ENCODE results near the gene NELL2.

NELL2 gene

DNA sequence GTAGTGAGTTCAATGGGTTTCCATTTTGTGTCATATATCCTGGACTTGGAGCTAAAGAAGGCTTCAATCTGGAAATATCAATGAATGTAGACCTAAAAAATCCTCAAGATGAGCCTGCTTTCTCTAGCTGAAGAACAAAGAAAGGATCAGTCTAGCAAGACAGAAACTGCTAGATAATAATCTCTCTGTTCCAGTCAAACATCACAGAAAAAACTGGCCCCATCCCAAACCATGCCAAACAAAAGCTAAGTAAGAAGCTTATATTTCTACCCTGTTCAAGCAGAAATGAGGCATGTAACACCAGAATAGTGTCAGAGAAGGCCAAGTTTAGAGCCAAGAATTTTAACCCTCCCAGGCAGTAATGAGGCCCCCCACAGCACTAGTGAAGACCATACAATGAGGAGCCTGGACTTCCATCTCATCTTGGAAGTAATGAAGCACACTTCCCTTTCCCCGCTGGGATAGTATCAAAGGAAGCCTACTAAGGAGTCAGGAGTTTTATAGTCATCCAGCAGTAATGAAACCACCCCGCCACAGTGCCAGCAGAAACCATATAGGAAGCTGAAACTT is 95.8 kb downstream of the NELL2 start:
- no peaks in the 10 kb centered on the region for H3K79me2 ChIP-seq (ENCODE audit: control insufficient read depth, low read length)
- H3K9me3 ChIP-seq (ENCODE audit: control insufficient read depth, insufficient read depth, low read length) = no peaks in the 10 kb centered on the region
- no peaks in the 10 kb centered on the region for H3K9me2 ChIP-seq (replicated peaks; ENCODE audit: control insufficient read depth, low read length)
- no peaks in the 10 kb centered on the region for H3K36me3 ChIP-seq (ENCODE audit: control insufficient read depth, low read length)
- no peaks in the 10 kb centered on the region for H3K4me1 ChIP-seq (ENCODE audit: control insufficient read depth, low read length)
- TF ChIP-seq EZH2phosphoT487 (IDR thresholded peaks at IDR 0.05; ENCODE audit: borderline replicate concordance, low read length) = no peak
- TF ChIP-seq, protein P1, sequence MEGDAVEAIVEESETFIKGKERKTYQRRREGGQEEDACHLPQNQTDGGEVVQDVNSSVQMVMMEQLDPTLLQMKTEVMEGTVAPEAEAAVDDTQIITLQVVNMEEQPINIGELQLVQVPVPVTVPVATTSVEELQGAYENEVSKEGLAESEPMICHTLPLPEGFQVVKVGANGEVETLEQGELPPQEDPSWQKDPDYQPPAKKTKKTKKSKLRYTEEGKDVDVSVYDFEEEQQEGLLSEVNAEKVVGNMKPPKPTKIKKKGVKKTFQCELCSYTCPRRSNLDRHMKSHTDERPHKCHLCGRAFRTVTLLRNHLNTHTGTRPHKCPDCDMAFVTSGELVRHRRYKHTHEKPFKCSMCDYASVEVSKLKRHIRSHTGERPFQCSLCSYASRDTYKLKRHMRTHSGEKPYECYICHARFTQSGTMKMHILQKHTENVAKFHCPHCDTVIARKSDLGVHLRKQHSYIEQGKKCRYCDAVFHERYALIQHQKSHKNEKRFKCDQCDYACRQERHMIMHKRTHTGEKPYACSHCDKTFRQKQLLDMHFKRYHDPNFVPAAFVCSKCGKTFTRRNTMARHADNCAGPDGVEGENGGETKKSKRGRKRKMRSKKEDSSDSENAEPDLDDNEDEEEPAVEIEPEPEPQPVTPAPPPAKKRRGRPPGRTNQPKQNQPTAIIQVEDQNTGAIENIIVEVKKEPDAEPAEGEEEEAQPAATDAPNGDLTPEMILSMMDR (IDR thresholded peaks at IDR 0.05; ENCODE audit: low read depth, low read length, poor library complexity, severe bottlenecking) = no peak
- no peak overlapping the region for H3K27ac ChIP-seq (ENCODE audit: low read depth, low read length)
- no peak overlapping the region for H3K4me2 ChIP-seq (ENCODE audit: low read length)
- no peaks in the 10 kb centered on the region for H4K20me1 ChIP-seq (ENCODE audit: control insufficient read depth, insufficient read depth, low read depth, low read length)
- no peaks in the 10 kb centered on the region for H3F3A ChIP-seq (ENCODE audit: control insufficient read depth, insufficient read depth)
- H3K4me3 ChIP-seq (ENCODE audit: low read length) = no peak overlapping the region
- no peaks in the 10 kb centered on the region for H3K27me3 ChIP-seq (ENCODE audit: control insufficient read depth, low read length)

DNA sequence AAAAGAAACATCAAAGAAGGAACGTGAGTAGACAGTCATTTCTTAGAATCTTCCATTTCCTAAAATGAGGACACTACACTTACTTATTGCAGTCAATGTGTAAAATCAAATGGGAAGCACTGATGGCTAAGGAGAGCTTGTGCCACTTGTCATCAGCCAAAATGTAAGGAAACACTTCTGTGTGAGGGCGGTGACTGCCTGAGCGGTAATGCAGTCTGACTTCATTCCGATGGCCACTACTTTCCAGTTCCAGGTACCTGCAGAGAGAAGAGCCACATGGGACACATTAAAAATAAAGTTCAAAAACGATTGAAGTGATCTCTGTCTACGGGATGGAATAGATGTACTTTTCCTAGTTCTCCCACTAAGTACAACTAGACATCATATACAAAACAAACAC is 96.3 kb downstream of the NELL2 start:
- H3K9me2 ChIP-seq (replicated peaks; ENCODE audit: control insufficient read depth, low read length) = no peaks in the 10 kb centered on the region
- H3K9me3 ChIP-seq (ENCODE audit: control insufficient read depth, insufficient read depth, low read length) = no peaks in the 10 kb centered on the region
- no peaks in the 10 kb centered on the region for H3K79me2 ChIP-seq (ENCODE audit: control insufficient read depth, low read length)
- no peak overlapping the region for H3K4me2 ChIP-seq (ENCODE audit: low read length)
- H3K36me3 ChIP-seq (ENCODE audit: control insufficient read depth, low read length) = no peaks in the 10 kb centered on the region
- no peak overlapping the region for H3K4me3 ChIP-seq (ENCODE audit: low read length)
- no peak for TF ChIP-seq EZH2phosphoT487 (IDR thresholded peaks at IDR 0.05; ENCODE audit: borderline replicate concordance, low read length)
- TF ChIP-seq, protein P1 (IDR thresholded peaks at IDR 0.05; ENCODE audit: low read depth, low read length, poor library complexity, severe bottlenecking) = no peak
- no peaks in the 10 kb centered on the region for H4K20me1 ChIP-seq (ENCODE audit: control insufficient read depth, insufficient read depth, low read depth, low read length)
- no peaks in the 10 kb centered on the region for H3F3A ChIP-seq (ENCODE audit: control insufficient read depth, insufficient read depth)
- no peak overlapping the region for H3K27ac ChIP-seq (ENCODE audit: low read depth, low read length)
- H3K27me3 ChIP-seq (ENCODE audit: control insufficient read depth, low read length) = no peaks in the 10 kb centered on the region
- H3K4me1 ChIP-seq (ENCODE audit: control insufficient read depth, low read length) = no peaks in the 10 kb centered on the region

DNA sequence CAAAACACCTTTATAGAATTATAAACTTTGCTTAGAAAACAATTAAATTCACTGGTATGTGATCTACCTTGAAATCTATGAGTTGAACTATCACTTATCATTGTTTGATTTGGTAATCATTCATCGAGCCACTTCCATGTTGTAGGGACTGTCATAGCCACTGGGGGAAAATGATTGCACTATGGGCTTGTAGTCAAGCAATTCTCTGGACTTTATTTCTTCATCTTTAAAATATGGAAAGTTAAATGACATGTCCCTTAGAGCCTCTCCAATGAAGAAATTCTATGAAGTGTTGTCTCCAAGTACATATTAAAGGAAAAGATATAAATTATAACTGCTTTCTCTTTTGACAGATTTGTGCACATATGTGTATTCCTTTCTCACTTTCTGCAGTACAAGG is 97.3 kb downstream of the NELL2 start:
- Histone ChIP-seq H3K4me3 (ENCODE audit: low read length) (no peak overlapping the region), H3K79me2 (ENCODE audit: control insufficient read depth, low read length) (no peaks in the 10 kb centered on the region), H3K27me3 (ENCODE audit: control insufficient read depth, low read length) (no peaks in the 10 kb centered on the region), H3K36me3 (ENCODE audit: control insufficient read depth, low read length) (no peaks in the 10 kb centered on the region), H3F3A (ENCODE audit: control insufficient read depth, insufficient read depth) (no peaks in the 10 kb centered on the region), H3K9me3 (ENCODE audit: control insufficient read depth, insufficient read depth, low read length) (no peaks in the 10 kb centered on the region), H4K20me1 (ENCODE audit: control insufficient read depth, insufficient read depth, low read depth, low read length) (no peaks in the 10 kb centered on the region), H3K4me2 (ENCODE audit: low read length) (no peak overlapping the region), H3K9me2 (replicated peaks; ENCODE audit: control insufficient read depth, low read length) (no peaks in the 10 kb centered on the region), H3K27ac (ENCODE audit: low read depth, low read length) (no peak overlapping the region), H3K4me1 (ENCODE audit: control insufficient read depth, low read length) (no peaks in the 10 kb centered on the region)
- no peak for TF ChIP-seq EZH2phosphoT487 (IDR thresholded peaks at IDR 0.05; ENCODE audit: borderline replicate concordance, low read length)
- TF ChIP-seq, protein P1 (IDR thresholded peaks at IDR 0.05; ENCODE audit: low read depth, low read length, poor library complexity, severe bottlenecking) = no peak

Measured in DOHH2 (cell line).